Right lobe of liver (tissue), 6 donors: ENCODE measurements around the gene MCRS1. TPM values are rescaled to one million over a fixed set of nuclear protein-coding genes. Genes with fewer than 3 reads are reported as not detected.

Source experiments
- ATAC-seq, 4 donors: fragments of 200-7000 bp; cut with Tn5 transposase; one replicate each; pipeline ENCODE4 v1.9.1; 2020; ENCODE audit warnings: mild to moderate bottlenecking in 4 of 4, moderate library complexity in 4 of 4
- DNase-seq, 3 donors: peaks; one replicate each; pipeline ENCODE4 v3.0.0-alpha.2; 2020
- H3K27ac ChIP-seq, 3 donors: fragments of 200-600 bp; one replicate each; pipeline ENCODE4 v1.8.0; 2022
- H3K27me3 ChIP-seq, 2 donors: fragments of 200-600 bp; one replicate each; pipeline ENCODE4 v1.8.0; 2022
- H3K36me3 ChIP-seq, 4 donors: fragments of 200-600 bp; sonication (generic) in 1 of 4; one replicate each; pipeline versions ENCODE4 v1.5.1 to v1.8.0; 2017 to 2022; ENCODE audit warnings: control low read depth in 1 of 4
- H3K4me1 ChIP-seq, 4 donors: fragments of 200-600 bp; sonication (generic) in 1 of 4; one replicate each; pipeline versions ENCODE4 v1.5.1 to v1.8.0; 2017 to 2022; ENCODE audit warnings: control low read depth in 1 of 4
- H3K4me3 ChIP-seq, 3 donors: fragments of 200-600 bp; one replicate each; pipeline ENCODE4 v1.8.0; 2022
- H3K9me3 ChIP-seq, 4 donors: fragments of 200-600 bp; sonication (generic) in 1 of 4; one replicate each; pipeline versions ENCODE4 v1.5.1 to v1.8.0; 2017 to 2022; ENCODE audit warnings: control low read depth in 1 of 4
- CTCF ChIP-seq, 4 donors: fragments of 200-600 bp in 3 of 4; fragments of 450-650 bp in 1 of 4; IDR thresholded peaks; one replicate each; pipeline versions ENCODE4 v1.5.1 to v1.8.0; 2016 to 2022; ENCODE audit warnings: antibody characterized with exemption in 4 of 4, mild to moderate bottlenecking in 2 of 4
- POLR2A ChIP-seq: fragments of 450-650 bp; IDR thresholded peaks from one replicate; pipeline ENCODE4 v1.6.1; 2017; ENCODE audit warnings: antibody characterized with exemption, mild to moderate bottlenecking
- WGBS: methylation state at CpG from one replicate; pipeline ENCODE4 v1.1.6; 2018; ENCODE audit warnings: low coverage, low lambda C conversion rate; ENCODE audit not compliant: insufficient coverage; ENCODE audit errors: missing lambda C conversion rate; 5-methylcytosine and 5-hydroxymethylcytosine counted together
- intact Hi-C, 2 donors: fragments of 100-400 bp; cut with DNase I; formaldehyde crosslinking; loops; one replicate each; pipeline versions ENCODE4 v1.11.2 to v1.14.1; 2022
- total RNA-seq, 6 experiments: library from RNA; depleted of rRNA in 2 of 6; stranded (reverse); fragments of >200 nt in 2 of 6; fragmentation: NEBNext Ultra II Directional in 3 of 6; extraction: Animal tissue kit (Norgen Biotek cat#: 25700) in 3 of 6; gene quantifications; one replicate each; pipeline versions ENCODE4 v1.1.0 to v1.2.4, GENCODE V29; 2016 to 2023
- donor health status: DM: no; HTN: yes; CAD: no.
- donor health status: DM: no; HTN: no; CAD: no.
- donor health status: DM: no; HTN: no; CAD: no.
- donor health status: DM: no; HTN: yes; CAD: no.
- donor health status: DM: no; HTN: yes; CAD: no.

MCRS1 gene
- total RNA-seq, 6 experiments from 2014 or later, result 16.0 to 23.0 (median 20.4) TPM

- H3K27me3 ChIP-seq, result no peaks in the 10 kb centered on the region
- no peaks in the 10 kb centered on the region for H3K4me1 ChIP-seq
- no peak for TF ChIP-seq POLR2A
- no peak for TF ChIP-seq CTCF (IDR thresholded peaks at IDR 0.05)
- no peak overlapping the region for H3K27ac ChIP-seq
- ATAC-seq, result no peak
- H3K9me3 ChIP-seq, result no peaks in the 10 kb centered on the region
- intact Hi-C loops, result loop anchor here (10.0 kb wide), 3 partner anchors 155 to 185 kb away; partner anchors contain the start of genes C1QL4 (in 1 of the 2) and SPATS2 (in 1 of the 2)
- DNase-seq, result no peak
- H3K36me3 ChIP-seq, result peaks cover 0 to 1% (median 0%) of the 10 kb centered on the region in 4 donors
- 98% methylated on average over 5 of the region's 5 CpGs for WGBS
- no peak overlapping the region for H3K4me3 ChIP-seq
These were observed 48.4 kb downstream of the MCRS1 start for GRCh38 chr12:49519574-49519936.

DNA sequence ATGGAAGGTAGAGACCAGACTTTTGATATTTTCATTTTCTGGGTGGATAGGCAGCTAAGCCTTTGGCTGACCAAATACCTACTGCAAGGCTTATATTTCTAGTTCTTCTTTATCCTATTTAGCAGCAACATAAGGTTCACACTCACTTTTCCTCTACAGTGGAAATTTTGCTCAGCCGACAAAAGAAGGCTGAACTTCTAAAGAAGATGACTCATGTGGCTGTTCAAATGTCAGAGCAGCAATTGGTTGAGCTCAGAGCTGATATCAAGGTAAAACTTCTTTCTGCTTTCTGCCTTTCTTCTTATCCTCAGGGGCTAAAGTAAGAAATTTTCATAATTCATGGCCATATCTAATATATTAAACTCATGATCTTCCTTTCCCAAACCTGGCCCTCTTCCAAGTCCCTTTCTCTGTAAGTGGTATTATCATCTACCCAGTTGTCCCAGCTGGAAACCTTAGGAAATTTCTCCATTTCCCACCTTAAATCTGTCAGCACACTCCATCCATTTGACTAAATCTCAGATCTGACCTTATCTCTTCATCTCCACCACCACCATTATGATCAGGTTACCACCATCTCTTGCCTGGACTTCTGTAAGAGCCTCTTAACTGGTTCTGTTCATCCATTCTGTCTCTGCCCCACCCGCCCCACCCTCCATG lies 48.9 kb downstream of the MCRS1 start:
- Histone ChIP-seq H3K36me3 (no peaks in the 10 kb centered on the region), H3K4me1 (no peaks in the 10 kb centered on the region), H3K9me3 (no peaks in the 10 kb centered on the region), H3K27me3 (no peaks in the 10 kb centered on the region), H3K27ac (no peak overlapping the region), H3K4me3 (no peak overlapping the region)
- ATAC-seq (no peak), DNase-seq (no peak)
- intact Hi-C loops, result loop anchor here (10.0 kb wide), 3 partner anchors 154 to 184 kb away; partner anchors contain the start of genes C1QL4 (in 1 of the 2) and SPATS2 (in 1 of the 2)
- TF ChIP-seq POLR2A, result no peak
- no peak for TF ChIP-seq CTCF (IDR thresholded peaks at IDR 0.05)
- 92% methylated on average over 2 of the region's 2 CpGs for WGBS

GRCh38 chr12:49515266-49515665 lies 52.7 kb downstream of the MCRS1 start:
- H3K4me3 ChIP-seq, result no peak overlapping the region
- 29% methylated on average over 5 of the region's 5 CpGs for WGBS
- no peaks in the 10 kb centered on the region for H3K9me3 ChIP-seq
- DNase-seq (peak in 1 of 3 donors; percentile 34), ATAC-seq (peak in 3 of 4 donors; percentile 19 to 90 (median 42))
- TF ChIP-seq CTCF (IDR thresholded peaks at IDR 0.05), result no peak
- TF ChIP-seq POLR2A, result no peak
- intact Hi-C loops, result loop anchor here (10.0 kb wide), 3 partner anchors 150 to 180 kb away; partner anchors contain the start of genes C1QL4 (in 1 of the 2) and SPATS2 (in 1 of the 2)
- H3K27ac ChIP-seq, result no peak overlapping the region
- H3K27me3 ChIP-seq, result no peaks in the 10 kb centered on the region
- no peaks in the 10 kb centered on the region for H3K36me3 ChIP-seq
- H3K4me1 ChIP-seq, result no peaks in the 10 kb centered on the region

- WGBS, result 92% methylated on average over 1 of the region's 1 CpG
- no peak overlapping the region for H3K4me3 ChIP-seq
- no peak overlapping the region for H3K27ac ChIP-seq
- no peaks in the 10 kb centered on the region for H3K9me3 ChIP-seq
- no peak for DNase-seq
- TF ChIP-seq CTCF (IDR thresholded peaks at IDR 0.05) (no peak), POLR2A (no peak)
- no peaks in the 10 kb centered on the region for H3K4me1 ChIP-seq
- ATAC-seq, result no peak
- no peaks in the 10 kb centered on the region for H3K36me3 ChIP-seq
- intact Hi-C loops, result loop anchor here (10.0 kb wide), 3 partner anchors 148 to 178 kb away; partner anchors contain the start of genes C1QL4 (in 1 of the 2) and SPATS2 (in 1 of the 2)
- no peaks in the 10 kb centered on the region for H3K27me3 ChIP-seq
These were observed 55.4 kb downstream of the MCRS1 start for GRCh38 chr12:49512546-49512945.
